ENCODE measurements around the gene CASQ2. TPM values are rescaled to one million over a fixed set of nuclear protein-coding genes. Genes with fewer than 3 reads are reported as not detected.

Gene CASQ2
- total and polyA plus RNA-seq, 10 of the 15 experiments (the other 5 are each of a cell fraction or from before 2014, with no cell fraction given) = not detected

GRCh38 chr1:115712911-115713609, 55.5 kb downstream of the CASQ2 start:
- Histone ChIP-seq H3K4me1 (ENCODE audit: control insufficient read depth, insufficient read depth, low read length) (no peaks in the 10 kb centered on the region), H3K27me3 (replicated peaks in 1 of 2; ENCODE audit: control insufficient read depth in 2 of 2, insufficient read depth in 2 of 2, low read length in 1 of 2) (peaks cover 0 to 1% of the 10 kb centered on the region in 2 experiments; a peak in 2 of 4 replicates), H2AFZ (ENCODE audit: control insufficient read depth, low read depth, low read length) (no peak overlapping the region), H3K36me3 (ENCODE audit: control insufficient read depth in 2 of 2, insufficient read depth in 2 of 2, low read length in 1 of 2) (no peaks in the 10 kb centered on the region), H3K27ac (ENCODE audit: control insufficient read depth, insufficient read depth) (no peak overlapping the region), H3K9ac (ENCODE audit: control insufficient read depth, insufficient read depth, low read length) (no peak overlapping the region), H4K20me1 (ENCODE audit: control insufficient read depth, insufficient read depth) (no peaks in the 10 kb centered on the region), H3K4me2 (ENCODE audit: control insufficient read depth, insufficient read depth) (no peak overlapping the region), H3K79me2 (ENCODE audit: control insufficient read depth, insufficient read depth, low read length) (no peaks in the 10 kb centered on the region), H3K9me3 (replicated peaks; ENCODE audit: control insufficient read depth, insufficient read depth, low read length) (no peaks in the 10 kb centered on the region), H3K4me3 (no peak overlapping the region)
- ATAC-seq (no peak), DNase-seq (ENCODE audit: low read depth, low spot score) (no peak), FAIRE-seq (no peak)
- BruUV-seq (replicated peaks) = no TSS peak
- intact Hi-C loops (cut with micrococcal nuclease; ENCODE audit: unreplicated experiment) = no loop called here
- RAD21 ChIA-PET (ENCODE audit: unreplicated experiment) = interaction anchor here (1.4 kb wide), 1 partner anchor 105 kb away, joined by 6 read pairs; no protein-coding TSS in a partner anchor
- SMC1A ChIA-PET (ENCODE audit: uncharacterized antibody, unreplicated experiment) = interaction anchor here (0.8 to 1.7 kb wide), 2 partner anchors 52 to 58 kb away, joined by 3 to 6 read pairs; no protein-coding TSS in a partner anchor
- no peak for TF ChIP-seq NFIC (IDR thresholded peaks at IDR 0.05; ENCODE audit: low read depth, low read length)
- POLR2A ChIA-PET = no interaction called here
- CTCF ChIA-PET = interaction anchor here (0.7 to 9.1 kb wide), 6 partner anchors 9 to 187 kb away, joined by 3 to 72 read pairs (median 4); partner anchors contain the start of gene CASQ2
- 25% methylated on average over 10 of the region's 10 CpGs for WGBS (ENCODE audit: insufficient coverage, insufficient replicate concordance, low lambda C conversion rate, missing lambda C conversion rate)
- in situ Hi-C loops (cut with MboI) = no loop called here

- no peak overlapping the region for H3K4me3 ChIP-seq
- POLR2A ChIA-PET = no interaction called here
- H3K27ac ChIP-seq (ENCODE audit: control insufficient read depth, insufficient read depth) = no peak overlapping the region
- RAD21 ChIA-PET (ENCODE audit: unreplicated experiment) = interaction anchor here (0.6 kb wide), 1 partner anchor 317 kb away, joined by 3 read pairs; no protein-coding TSS in a partner anchor
- in situ Hi-C loops (cut with MboI) = no loop called here
- no peaks in the 10 kb centered on the region for H3K36me3 ChIP-seq (ENCODE audit: control insufficient read depth in 2 of 2, insufficient read depth in 2 of 2, low read length in 1 of 2)
- no peaks in the 10 kb centered on the region for H3K9me3 ChIP-seq (replicated peaks; ENCODE audit: control insufficient read depth, insufficient read depth, low read length)
- no peaks in the 10 kb centered on the region for H3K4me1 ChIP-seq (ENCODE audit: control insufficient read depth, insufficient read depth, low read length)
- 25% methylated on average over 9 of the region's 9 CpGs for WGBS (ENCODE audit: insufficient coverage, insufficient replicate concordance, low lambda C conversion rate, missing lambda C conversion rate)
- no peaks in the 10 kb centered on the region for H4K20me1 ChIP-seq (ENCODE audit: control insufficient read depth, insufficient read depth)
- H3K79me2 ChIP-seq (ENCODE audit: control insufficient read depth, insufficient read depth, low read length) = no peaks in the 10 kb centered on the region
- intact Hi-C loops (cut with micrococcal nuclease; ENCODE audit: unreplicated experiment) = no loop called here
- FAIRE-seq (no peak), DNase-seq (ENCODE audit: low read depth, low spot score) (no peak), ATAC-seq (no peak)
- no peak overlapping the region for H3K9ac ChIP-seq (ENCODE audit: control insufficient read depth, insufficient read depth, low read length)
- peaks cover 0 to 1% of the 10 kb centered on the region in 2 experiments; a peak in 1 of 4 replicates for H3K27me3 ChIP-seq (replicated peaks in 1 of 2; ENCODE audit: control insufficient read depth in 2 of 2, insufficient read depth in 2 of 2, low read length in 1 of 2)
- no TSS peak for BruUV-seq (replicated peaks)
- H3K4me2 ChIP-seq (ENCODE audit: control insufficient read depth, insufficient read depth) = no peak overlapping the region
- CTCF ChIA-PET = interaction anchor here (2.2 kb wide), 1 partner anchor 54 kb away, joined by 7 read pairs; no protein-coding TSS in a partner anchor
- no peak overlapping the region for H2AFZ ChIP-seq (ENCODE audit: control insufficient read depth, low read depth, low read length)
- SMC1A ChIA-PET (ENCODE audit: uncharacterized antibody, unreplicated experiment) = interaction anchor here (0.6 kb wide), 1 partner anchor 42 kb away, joined by 3 read pairs; no protein-coding TSS in a partner anchor
- TF ChIP-seq TCF3 (IDR thresholded peaks at IDR 0.05; ENCODE audit: borderline replicate concordance, insufficient read depth, low read depth, low read length) (no peak), ZZZ3 (IDR thresholded peaks at IDR 0.05; ENCODE audit: control insufficient read depth, insufficient read length, low read depth) (no peak), ZNF384 (IDR thresholded peaks at IDR 0.05; ENCODE audit: borderline replicate concordance, low read depth, low read length) (no peak), NFYB (IDR thresholded peaks at IDR 0.05; ENCODE audit: insufficient read depth, low read depth, low read length) (no peak)
- TF ChIP-seq, protein P1, sequence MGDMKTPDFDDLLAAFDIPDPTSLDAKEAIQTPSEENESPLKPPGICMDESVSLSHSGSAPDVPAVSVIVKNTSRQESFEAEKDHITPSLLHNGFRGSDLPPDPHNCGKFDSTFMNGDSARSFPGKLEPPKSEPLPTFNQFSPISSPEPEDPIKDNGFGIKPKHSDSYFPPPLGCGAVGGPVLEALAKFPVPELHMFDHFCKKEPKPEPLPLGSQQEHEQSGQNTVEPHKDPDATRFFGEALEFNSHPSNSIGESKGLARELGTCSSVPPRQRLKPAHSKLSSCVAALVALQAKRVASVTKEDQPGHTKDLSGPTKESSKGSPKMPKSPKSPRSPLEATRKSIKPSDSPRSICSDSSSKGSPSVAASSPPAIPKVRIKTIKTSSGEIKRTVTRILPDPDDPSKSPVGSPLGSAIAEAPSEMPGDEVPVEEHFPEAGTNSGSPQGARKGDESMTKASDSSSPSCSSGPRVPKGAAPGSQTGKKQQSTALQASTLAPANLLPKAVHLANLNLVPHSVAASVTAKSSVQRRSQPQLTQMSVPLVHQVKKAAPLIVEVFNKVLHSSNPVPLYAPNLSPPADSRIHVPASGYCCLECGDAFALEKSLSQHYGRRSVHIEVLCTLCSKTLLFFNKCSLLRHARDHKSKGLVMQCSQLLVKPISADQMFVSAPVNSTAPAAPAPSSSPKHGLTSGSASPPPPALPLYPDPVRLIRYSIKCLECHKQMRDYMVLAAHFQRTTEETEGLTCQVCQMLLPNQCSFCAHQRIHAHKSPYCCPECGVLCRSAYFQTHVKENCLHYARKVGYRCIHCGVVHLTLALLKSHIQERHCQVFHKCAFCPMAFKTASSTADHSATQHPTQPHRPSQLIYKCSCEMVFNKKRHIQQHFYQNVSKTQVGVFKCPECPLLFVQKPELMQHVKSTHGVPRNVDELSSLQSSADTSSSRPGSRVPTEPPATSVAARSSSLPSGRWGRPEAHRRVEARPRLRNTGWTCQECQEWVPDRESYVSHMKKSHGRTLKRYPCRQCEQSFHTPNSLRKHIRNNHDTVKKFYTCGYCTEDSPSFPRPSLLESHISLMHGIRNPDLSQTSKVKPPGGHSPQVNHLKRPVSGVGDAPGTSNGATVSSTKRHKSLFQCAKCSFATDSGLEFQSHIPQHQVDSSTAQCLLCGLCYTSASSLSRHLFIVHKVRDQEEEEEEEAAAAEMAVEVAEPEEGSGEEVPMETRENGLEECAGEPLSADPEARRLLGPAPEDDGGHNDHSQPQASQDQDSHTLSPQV (IDR thresholded peaks at IDR 0.05) = no peak
- TF ChIP-seq, protein P2, sequence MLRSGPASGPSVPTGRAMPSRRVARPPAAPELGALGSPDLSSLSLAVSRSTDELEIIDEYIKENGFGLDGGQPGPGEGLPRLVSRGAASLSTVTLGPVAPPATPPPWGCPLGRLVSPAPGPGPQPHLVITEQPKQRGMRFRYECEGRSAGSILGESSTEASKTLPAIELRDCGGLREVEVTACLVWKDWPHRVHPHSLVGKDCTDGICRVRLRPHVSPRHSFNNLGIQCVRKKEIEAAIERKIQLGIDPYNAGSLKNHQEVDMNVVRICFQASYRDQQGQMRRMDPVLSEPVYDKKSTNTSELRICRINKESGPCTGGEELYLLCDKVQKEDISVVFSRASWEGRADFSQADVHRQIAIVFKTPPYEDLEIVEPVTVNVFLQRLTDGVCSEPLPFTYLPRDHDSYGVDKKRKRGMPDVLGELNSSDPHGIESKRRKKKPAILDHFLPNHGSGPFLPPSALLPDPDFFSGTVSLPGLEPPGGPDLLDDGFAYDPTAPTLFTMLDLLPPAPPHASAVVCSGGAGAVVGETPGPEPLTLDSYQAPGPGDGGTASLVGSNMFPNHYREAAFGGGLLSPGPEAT (IDR thresholded peaks at IDR 0.05; ENCODE audit: low read depth) = no peak
These were observed 57.5 kb downstream of the CASQ2 start for GRCh38 chr1:115710859-115711624.
